GM12873 (cell line): ENCODE data around the gene GALK1.

ENCODE experiments used
- TF ChIP-seq, protein P1 (sequence below): IDR thresholded peaks from 2 replicates; pipeline ENCODE4 v1.5.1; 2012; ENCODE audit warnings: low read depth, mild to moderate bottlenecking, moderate library complexity, low read length, control low read depth; ENCODE audit not compliant: insufficient read depth; ENCODE audit errors: missing control alignments

GALK1 gene

GRCh38 chr17:75774991-75775668 lies 10.1 kb upstream of the GALK1 start:
- TF ChIP-seq, protein P1, sequence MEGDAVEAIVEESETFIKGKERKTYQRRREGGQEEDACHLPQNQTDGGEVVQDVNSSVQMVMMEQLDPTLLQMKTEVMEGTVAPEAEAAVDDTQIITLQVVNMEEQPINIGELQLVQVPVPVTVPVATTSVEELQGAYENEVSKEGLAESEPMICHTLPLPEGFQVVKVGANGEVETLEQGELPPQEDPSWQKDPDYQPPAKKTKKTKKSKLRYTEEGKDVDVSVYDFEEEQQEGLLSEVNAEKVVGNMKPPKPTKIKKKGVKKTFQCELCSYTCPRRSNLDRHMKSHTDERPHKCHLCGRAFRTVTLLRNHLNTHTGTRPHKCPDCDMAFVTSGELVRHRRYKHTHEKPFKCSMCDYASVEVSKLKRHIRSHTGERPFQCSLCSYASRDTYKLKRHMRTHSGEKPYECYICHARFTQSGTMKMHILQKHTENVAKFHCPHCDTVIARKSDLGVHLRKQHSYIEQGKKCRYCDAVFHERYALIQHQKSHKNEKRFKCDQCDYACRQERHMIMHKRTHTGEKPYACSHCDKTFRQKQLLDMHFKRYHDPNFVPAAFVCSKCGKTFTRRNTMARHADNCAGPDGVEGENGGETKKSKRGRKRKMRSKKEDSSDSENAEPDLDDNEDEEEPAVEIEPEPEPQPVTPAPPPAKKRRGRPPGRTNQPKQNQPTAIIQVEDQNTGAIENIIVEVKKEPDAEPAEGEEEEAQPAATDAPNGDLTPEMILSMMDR: no peak

DNA sequence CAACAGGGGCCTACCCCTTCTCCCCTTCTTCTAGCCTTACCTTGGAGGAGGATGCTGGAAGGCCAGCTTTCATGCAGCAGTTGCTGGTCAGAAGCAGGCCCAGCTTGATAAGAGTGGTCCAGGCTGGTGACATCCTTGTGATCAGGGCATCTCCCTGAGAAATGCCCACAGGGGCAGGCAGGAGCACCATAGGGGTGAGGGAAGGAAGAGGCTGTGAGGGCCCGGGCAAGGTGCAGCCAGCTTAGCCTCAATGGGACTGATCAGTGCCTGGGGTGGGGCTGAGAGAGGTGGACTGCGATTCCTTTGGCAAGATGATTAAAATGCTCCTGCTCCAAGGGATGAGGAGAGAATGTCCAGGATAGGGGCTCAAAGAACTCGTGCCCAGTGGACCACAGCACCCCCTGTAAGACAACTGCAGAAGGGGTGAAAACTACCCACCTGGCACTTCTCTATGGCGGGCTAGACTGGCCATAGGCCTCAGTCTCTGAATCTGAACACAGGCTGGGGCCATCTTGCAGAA lies 9.5 kb upstream of the GALK1 start:
- TF ChIP-seq, protein P1: no peak

GRCh38 chr17:75773808-75774470 lies 8.9 kb upstream of the GALK1 start:
- TF ChIP-seq, protein P1: peak; percentile 22

DNA sequence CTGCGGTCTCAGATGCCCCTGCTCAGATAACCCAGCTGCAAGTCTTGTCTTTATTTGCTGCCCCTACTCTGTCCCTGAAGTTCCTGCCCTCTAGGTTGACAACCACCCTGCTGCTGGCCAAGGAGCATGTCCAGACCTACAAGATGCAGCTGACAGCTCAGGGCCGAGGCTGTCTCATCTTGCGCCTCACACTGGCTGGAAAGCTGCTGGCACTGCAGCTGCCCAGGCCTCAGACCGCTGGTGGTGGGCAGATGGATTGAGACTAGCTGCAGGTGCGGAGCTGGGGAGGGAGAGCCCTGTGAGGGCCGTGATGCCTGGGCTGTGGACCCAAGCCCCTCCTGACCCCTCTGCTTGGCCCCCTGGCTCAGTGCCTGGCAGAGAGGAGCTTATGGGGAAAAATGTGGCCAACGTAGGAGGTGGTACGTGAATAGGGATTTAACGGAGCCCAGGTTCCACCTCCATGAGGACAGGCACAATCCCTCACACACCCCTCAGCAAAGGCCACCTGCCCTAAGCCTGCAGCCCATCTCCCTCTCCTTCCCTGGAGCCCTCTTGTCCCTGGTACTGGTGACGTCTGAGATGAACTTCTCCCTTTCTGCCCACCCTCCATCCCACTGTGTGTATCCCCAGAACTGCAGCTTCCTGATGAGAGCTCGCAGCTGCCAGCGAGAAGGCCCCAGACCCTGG lies 8.3 kb upstream of the GALK1 start:
- TF ChIP-seq, protein P1: no peak

DNA sequence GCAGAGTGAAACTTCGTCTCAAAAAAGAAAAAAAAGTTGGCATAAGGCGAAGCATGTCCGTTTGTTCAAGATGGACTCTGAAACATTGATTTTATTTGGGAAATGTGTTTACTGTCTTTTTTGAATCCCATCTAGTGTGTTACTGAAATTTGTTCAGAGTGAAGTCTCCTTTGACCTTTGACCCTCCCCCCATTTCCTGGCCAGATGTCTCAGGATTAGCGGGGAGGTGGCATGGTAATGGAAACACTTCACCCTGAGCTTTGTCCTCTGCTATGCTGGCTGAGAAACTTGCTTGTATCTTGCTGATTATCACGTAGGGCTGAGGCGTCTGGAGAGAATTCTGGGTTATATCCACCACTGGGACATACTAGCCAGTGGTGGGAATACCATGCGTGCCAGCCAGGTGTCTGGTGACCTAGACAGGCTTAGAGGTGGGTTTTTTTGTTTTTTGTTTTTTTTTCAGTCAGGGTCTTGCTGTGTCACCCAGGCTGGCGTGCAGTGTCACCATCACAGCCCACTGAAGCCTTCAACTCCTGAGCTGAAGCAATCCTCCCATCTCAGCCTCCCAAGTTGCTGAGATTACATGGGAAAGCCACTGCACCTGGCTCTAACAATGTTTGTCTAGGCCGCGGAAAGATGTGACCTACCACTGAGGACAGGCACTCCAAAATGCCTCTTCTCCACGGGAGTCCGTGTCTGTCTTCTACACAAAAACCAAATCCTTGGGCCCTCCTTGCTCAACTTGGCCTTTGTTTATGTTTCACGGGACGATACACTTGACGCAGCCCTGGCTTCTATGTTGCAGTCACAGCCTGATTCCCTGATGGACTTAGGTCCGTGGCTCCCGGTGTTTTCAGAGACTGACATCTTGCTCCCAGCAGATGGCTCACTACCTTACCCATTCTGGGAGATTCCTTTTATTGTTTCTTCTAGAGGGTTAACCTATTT lies 6.6 kb upstream of the GALK1 start:
- TF ChIP-seq, protein P1: no peak

DNA sequence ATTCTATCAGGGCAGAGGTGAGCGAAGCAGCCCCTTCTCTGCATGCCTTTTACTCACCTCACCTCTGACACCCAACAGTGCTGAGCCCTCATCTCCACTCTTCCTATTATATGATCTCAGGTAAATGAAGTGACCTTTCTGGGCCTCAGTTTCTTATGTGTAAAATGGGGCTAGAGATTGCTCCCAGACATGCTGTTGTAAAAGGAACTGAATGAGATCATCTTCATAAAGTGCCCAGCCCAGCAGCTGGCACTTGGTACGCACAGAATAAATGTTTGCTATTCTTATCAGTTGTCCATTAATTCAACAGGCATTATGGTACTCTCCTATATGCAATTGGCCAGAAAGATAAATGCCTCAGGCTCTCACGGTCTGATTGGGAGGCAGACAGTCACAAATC lies 4.5 kb upstream of the GALK1 start:
- TF ChIP-seq, protein P1: no peak
